ENCODE measurements around the gene SLC44A5.

Gene SLC44A5

DNA sequence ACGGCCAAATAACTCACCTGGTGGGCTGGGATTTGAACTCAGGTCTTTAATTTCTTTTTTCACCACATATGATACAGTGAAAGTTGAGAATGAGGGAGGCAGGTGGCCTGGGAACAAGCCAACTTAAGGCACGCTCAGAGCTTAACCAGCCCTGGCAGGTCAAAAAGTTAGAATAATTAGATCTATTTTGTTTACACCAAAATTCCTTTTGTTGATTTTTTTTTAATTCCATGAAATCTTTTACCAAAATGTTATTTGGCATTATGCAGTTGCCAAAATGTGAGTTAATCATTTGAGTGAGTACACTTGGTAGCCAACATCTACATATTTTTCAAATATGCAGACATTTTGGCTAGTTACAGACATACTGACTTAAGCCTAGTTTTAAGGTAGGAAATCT, 439.9 kb downstream of the SLC44A5 start:
- no peak for DNase-seq

DNA sequence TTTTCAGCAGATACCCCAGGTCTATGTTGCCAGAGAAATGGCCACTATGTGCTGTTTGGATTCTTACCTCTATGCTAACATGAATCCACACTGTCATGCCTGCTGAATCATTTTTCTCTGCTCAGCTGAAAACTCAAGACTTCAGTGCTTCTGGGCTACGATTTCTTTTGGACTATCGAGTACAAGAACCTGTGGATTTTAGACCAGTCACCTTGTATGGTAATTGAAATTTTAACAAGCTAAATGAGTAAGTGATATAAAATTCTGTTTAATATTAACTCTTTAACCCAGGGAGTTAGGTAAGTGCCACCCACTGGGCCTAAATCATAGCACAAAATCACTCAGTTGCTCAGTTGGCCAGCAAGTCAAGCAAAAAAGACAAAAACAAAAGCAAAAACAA, 440.9 kb downstream of the SLC44A5 start:
- no peak for DNase-seq

DNA sequence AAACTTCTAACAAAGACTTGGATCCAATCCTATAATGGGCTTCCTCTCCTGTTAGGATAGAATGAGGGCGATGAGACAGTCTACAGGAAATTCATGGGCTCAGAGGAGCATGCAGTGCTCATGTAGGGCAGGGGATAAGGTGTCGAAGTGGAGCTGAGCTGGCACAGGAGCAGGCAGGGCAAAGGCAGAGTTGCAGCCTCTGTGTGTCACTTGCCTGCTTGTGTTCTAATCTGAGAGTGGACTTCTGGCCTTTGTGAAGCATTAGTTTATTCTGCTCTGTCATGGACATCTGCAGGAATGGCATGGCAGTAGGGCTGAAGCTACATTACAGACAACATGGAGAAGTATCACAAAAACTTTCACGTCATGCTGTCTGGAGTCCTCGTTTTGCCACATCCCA, 444.1 kb downstream of the SLC44A5 start:
- no peak for DNase-seq

DNA sequence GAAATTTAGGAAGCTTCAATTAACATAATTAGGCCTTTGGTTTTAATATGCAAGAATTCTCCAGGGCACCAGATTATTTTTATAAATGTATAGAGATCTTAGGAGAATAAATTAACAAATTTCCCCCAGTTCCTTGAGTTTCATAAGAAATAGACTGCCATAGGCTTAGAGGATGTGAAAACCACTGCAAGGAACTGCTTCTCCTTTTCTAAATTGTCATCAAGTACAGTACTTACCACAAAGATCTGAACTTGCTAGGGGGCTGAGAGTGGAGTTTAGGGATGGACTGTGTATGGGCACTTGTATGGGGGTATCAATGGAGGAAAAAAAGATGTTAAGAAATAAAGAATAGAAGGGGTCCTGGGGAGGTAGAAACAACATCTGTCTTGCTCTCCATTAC, 445.6 kb downstream of the SLC44A5 start:
- no peak for DNase-seq

DNA sequence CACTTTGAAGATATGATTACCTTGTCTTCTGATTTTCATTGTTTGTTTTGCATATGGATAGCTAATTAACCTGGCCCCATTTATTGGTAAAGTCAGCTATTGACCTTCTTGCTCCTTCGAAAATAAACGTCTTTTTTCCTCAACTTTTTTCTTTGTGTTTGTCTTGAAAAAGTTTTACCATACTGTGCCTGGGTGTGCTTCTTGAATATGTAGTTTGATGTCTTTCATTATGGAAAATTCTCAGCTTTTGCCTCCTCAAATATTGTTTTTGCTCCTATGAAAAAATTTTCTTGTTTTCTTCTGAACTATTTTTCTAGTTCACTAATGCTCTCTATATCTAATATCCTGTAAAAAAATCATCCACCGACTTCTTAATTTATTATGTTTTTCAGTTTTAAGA, 451.8 kb downstream of the SLC44A5 start:
- no peak for DNase-seq
